Frontal cortex (tissue), 4 donors: Measurements from ENCODE around the gene TMEM145. TPM values are rescaled to one million over a fixed set of nuclear protein-coding genes. Genes with fewer than 3 reads are reported as not detected.
"Not testable (repeated sequence)": the region's sequence is repeated elsewhere in the genome, so short reads cannot be mapped to it uniquely, and the experiment has no call there.

Experiments
- DNase-seq, 2 donors: peaks; one replicate each; pipeline ENCODE4 v3.0.0; 2012; ENCODE audit warnings: low spot score in 2 of 2
- FAIRE-seq: peaks from 2 replicates; lab custom pipeline; 2012; peaks lifted over from hg19 to GRCh38; lab: Jason Lieb, UNC
- total RNA-seq: library from RNA; depleted of rRNA; stranded (reverse); fragments of >200 nt; gene quantifications from one replicate; pipeline ENCODE4 v1.2.3, GENCODE V29; 2014
- donor health status: control.
- donor health status: control.
- donor health status: control.

Gene TMEM145
- total RNA-seq, 1 donor from 2014 or later = 35.1 TPM

DNA sequence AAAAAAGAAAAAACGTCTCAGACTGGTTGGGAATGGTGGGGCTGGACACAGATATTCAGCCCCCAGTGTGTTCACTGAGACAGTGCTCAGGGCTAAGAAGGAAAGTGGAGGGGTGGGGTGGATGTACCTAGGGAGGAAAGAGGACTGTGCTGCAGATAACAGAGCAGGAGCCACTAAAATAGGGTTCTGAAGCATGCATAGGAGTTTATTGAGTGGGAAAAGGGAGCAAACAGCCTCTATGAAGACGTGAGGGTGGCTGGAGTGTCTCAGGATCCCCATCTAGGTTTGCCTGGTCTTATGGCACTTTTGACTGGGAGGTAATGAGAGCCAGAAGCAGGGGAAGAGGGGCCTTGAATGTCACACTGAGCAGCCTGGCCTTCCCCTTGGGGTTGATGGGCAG lies 15.7 kb downstream of the TMEM145 start:
- FAIRE-seq (no peak), DNase-seq (no peak)

DNA sequence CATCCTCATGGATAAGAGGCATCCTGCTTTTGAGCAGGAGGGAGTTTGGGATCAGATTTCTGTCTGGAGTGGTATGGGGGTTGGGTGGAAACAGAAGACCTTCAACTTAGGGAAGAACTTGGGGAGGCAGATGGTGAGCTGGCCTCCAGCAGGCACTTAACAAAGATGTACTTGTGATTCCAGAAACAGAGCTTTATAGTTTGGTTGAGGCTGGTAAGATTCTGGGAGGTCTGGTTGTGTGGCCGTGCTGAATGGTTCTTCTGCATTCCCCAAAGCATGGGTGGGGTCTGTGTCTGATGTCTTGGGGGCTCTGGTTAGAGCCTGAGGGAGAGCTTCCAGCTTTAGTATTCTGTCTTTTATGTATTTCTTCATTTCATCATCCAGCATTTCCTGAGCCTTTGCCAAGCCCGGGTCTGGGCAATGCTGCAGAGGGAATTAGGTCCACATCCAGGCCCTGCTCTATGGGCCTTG lies 17.2 kb downstream of the TMEM145 start:
- DNase-seq (no peak), FAIRE-seq (no peak)

DNA sequence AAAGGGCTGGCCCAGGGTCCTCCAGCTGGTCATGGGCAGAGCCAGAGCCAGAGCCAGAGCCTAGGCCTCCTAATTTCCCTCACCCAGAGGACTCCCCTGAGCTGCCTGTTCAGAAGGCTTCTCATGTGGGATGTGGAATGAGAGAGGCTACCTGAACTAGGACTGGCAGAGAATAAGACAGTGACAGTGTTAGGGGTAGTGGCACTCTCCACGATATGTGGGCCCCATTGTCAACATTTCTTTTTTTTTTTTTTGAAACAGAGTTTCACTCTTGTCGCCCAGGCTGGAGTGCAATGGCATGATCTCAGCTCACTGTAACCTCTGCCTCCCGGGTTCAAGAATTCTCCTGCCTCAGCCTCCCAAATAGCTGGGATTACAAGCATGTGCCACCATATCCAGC lies 18.2 kb downstream of the TMEM145 start:
- not testable (repeated sequence) for DNase-seq, FAIRE-seq

DNA sequence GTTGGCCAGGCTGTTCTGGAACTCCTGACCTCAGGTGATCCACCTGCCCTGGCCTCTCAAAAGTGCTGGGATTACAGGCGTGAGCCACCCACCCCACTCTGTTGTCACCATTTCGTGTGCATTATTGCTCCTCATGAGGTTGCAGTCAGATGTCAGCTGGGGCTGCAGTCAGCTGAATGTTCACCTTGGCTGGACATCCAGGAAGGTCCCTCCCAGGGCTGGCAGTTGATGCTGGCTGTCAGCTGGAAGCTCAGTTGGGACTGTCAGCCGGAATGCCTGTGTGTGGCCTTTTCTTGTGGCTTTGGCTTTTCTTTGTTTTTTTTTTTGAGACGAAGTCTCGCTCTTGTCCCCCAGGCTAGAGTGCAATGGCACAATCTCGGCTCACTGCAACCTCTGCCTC lies 18.9 kb downstream of the TMEM145 start:
- FAIRE-seq (no peak), DNase-seq (no peak)

DNA sequence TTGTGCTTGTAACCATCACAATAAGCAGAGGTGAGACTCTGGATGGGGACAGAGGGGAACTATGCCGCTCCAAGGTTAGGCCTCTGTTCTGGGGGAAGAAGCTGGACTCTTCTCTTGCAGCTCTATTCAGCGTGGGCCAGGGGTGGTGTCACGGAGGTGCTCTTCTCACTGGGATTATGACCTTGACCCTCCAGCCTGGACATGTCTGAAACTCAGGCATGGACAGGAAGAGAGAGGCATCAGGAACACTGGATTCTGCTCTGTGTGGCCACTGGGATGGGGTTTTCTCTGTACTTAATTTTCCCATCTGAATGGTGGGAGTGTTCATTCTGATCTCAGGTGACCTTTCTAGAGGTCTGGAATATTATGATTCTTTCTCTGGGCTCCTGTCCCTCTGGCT lies 19.9 kb downstream of the TMEM145 start:
- DNase-seq (no peak), FAIRE-seq (no peak)

DNA sequence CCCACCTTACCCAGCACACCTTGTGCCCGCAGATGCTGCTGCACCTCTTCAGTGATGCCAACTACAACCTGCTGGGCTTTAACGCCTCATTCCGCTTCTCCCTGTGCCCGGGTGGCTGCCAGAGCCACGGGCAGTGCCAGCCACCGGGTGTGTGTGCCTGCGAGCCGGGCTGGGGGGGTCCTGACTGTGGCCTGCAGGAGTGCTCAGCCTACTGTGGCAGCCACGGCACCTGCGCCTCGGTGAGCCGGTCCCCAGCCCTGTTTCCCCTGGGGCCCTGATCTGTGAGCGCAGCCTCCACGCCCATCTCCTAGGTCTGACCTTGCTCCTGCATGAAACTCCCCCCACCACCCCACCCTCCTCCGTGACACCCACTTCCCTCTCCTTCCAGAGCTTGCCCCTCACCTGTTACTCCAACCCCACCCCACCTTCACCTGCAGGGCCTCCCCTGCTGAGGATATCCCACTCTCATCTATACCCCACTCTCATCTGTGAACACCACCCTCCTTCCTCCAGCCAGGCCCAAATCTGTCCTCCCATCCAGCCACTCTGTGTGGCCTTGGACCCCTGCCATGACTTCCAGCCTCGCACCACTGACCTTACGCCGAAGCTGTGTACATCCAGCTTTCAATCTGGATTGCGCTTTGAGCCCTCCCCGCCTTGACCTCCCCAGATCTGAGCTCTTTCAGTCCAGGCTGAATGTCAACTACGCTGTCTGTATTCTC lies 21.0 kb downstream of the TMEM145 start:
- no peak for FAIRE-seq
- no peak for DNase-seq

DNA sequence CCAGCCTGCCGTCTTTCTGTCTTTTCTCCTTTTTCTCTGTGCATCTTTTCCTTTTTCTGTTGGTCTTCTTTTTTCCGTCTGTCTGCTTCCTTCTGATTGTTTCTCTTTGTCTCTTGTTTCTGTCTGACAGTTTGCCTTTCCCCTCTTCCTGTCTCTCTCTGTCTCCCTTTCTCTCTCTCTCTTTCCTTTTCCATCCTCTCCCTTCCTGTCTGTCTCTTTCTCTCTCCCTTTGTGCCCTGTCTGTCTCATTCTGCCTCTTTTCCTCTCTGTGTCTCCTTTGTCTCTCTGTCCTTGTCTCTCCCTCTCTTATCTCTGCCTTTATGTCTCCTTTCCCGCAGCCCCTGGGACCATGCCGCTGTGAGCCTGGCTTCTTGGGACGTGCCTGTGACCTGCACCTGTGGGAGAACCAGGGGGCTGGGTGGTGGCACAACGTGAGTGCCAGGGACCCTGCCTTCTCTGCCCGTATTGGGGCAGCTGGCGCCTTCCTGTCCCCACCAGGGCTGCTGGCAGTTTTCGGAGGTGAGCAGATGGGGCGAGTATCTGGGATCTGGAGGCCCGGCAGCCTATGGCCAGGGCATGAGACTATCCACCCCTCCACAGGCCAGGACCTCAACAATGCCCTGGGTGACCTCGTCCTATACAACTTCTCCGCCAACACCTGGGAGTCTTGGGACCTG lies 21.7 kb downstream of the TMEM145 start:
- DNase-seq (no peak), FAIRE-seq (no peak)

DNA sequence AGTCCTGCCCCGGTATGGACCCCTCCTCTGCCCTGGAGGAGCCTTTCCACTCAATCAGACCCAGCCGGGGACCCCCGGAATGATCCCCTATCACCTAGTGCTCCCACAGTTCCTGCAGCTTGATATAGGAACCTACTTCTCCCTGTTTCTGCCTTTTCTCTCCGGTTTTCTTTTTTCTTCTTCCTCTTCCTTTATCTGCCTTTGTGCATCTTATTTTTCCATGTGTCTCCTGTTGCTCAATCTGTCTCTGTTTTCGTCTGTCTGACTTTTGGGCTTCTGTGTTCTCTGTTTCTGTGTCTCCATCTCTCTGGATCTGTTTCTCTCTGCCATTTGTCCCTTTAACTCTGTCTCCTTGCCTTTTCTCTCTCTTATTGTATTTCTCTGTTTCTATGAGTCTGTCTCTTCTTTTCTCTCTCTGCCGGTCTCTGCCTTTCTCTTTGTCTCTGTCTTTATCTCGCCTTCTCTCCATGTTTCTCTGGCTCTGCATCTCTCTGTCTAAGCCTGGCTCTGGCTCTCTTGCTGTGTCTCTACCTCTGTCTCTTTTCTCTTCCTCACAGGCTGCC lies 22.3 kb downstream of the TMEM145 start:
- FAIRE-seq (no peak), DNase-seq (no peak)

DNA sequence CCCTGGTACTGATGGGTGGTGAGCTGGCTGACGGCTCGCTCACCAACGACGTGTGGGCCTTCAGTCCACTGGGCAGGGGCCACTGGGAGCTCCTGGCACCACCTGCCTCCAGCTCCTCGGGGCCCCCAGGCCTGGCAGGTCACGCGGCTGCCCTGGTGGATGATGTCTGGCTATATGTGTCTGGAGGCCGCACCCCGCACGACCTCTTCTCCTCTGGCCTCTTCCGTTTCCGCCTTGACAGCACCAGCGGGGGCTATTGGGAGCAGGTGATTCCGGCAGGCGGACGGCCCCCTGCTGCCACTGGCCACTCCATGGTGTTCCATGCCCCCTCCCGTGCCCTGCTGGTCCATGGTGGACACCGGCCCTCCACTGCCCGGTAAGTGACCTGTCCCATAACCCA lies 22.9 kb downstream of the TMEM145 start:
- FAIRE-seq (no peak), DNase-seq (no peak)

DNA sequence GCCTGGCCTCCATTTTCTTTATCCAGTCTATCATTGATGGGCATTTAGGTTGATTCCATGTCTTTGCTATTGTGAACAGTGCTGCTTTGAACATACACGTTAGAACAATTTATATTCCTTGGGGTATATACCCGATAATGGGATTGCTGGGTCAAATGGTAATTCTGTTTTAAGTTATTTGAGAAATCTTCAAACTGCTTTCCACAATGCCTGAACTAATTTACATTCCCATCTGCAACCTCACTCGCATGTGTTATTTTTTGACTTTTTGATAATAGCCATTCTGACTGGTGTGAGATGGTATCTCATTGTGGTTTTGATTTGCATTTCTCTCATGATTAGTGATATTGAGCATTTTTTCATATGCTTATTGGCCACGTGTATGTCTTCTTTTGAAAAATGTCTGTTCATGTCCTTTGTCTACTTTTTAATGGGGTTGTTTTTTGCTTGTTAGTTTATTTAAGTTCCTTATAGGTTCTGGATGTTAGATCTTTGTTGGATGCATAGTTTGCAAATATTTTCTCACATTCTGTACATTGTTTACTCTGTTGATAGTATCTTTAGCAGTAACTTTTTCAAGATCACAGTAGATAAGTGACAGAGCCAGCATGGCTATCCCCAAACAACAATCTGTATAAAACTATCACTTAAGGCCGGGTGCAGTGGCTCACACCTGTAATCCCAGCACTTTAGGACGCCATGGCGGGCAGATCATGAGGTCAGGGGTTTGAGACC lies 26.2 kb downstream of the TMEM145 start:
- not testable (repeated sequence) for DNase-seq, FAIRE-seq

DNA sequence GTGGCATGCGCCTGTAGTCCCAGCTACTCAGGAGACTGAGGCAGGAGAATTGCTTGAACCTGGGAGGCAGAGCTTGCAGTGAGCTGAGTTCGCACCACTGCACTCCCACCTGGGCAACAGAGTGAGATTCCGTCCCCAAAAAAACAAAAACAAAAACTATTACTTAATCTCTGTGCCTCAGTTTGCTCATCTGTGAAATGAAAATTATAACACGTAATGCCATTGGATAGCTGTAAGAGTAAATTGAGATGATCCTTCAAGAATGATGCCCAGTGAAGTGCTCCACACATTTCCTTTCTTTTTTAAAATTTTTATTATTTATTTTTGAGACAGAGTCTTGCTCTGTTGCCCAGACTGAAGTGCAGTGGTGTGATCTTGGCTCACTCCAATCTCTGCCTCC lies 26.8 kb downstream of the TMEM145 start:
- not testable (repeated sequence) for FAIRE-seq, DNase-seq

DNA sequence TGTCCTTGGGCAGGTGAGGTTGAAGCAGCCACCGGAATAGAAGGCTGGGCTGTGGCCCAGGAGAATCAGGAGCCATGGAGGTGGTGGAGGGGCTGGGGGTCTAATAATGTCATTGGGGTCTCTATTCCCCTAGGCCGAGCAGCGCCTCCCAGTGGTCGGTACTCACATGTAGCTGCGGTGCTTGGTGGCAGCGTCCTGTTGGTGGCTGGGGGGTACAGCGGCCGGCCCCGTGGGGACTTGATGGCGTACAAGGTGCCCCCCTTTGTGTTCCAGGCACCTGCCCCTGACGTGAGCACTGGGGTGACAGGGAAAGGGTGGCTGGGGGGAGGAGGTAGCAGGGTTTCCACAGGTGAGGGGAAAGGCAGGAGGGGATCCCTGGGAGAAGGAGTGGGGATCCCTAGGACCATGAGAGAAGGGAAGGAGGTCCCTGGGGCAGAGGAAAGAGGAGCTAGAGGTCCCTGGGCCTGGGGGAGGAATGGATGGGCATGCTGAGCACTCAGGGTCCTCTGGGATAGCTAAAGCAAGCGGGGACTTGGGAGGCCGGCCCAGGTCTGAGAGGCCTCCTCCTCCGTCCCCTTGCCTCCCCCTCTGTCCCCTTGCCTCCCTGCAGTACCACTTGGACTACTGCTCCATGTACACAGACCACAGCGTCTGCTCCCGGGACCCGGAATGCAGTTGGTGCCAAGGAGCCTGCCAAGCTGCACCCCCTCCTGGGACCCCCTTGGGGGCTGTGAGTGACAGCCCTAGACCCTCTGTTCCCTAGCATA lies 30.4 kb downstream of the TMEM145 start:
- DNase-seq = no peak
- no peak for FAIRE-seq

DNA sequence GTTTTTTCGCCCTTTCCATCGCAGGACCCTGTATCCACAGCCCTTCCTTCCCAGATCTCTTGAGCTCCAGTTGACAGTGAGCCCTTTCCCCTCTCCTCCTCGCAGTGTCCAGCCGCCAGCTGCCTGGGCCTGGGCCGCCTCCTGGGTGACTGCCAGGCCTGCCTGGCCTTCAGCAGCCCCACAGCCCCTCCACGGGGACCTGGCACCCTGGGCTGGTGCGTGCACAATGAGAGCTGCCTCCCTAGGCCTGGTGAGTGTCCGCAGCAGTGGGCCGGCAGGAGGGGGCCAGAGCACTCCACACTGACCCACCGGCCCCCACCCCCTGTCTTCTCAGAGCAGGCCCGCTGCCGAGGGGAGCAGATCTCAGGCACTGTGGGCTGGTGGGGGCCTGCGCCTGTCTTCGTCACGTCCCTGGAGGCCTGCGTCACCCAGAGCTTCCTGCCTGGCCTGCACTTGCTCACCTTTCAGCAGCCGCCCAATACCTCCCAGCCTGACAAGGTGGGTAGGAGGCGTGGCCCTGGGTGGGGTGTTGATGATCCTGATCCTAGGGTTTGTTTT lies 31.3 kb downstream of the TMEM145 start:
- FAIRE-seq = no peak
- no peak for DNase-seq

DNA sequence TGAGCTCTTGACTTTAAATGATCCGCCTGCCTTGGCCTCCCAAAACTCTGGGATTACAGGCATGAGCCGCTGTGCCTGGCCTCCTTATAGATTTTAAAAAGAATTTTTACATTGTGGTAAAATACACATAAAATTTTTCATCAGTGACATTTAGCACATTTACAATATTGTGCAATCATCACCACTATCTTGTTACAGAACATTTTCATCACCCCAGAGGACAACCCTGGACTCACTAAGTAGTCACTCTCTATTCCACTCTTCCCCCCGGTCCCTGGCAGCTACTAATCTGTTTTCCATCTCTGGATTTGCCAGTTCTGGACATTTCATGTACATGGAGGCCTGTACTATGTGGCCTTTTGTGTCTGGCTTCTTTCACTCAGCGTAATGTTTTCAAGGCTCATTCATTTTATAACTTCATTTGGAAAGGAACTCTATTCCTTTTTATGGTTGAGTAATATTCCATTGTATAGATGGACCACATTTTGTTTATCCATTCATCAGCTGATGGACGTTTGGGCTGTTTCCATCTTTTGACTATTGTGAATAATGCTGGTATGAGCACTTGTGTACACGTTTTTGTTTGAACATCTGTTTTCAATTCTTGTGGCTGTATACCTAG lies 32.2 kb downstream of the TMEM145 start:
- FAIRE-seq (no peak), DNase-seq (no peak)

DNA sequence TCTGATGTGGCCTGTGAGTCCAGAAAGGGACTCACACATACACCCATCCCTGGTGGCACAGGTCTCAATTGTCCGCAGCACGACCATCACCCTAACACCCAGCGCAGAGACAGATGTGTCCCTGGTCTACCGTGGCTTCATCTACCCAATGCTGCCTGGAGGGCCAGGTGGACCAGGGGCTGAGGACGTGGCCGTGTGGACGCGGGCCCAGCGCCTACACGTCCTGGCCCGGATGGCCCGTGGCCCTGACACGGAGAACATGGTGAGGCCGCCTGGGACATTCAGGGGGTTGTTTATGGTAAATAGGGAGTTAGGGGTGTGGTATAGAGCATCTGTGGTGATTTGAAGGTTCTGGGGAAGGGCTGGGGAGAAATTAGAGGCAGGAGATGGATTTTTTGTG lies 35.1 kb downstream of the TMEM145 start:
- FAIRE-seq (no peak), DNase-seq (no peak)

DNA sequence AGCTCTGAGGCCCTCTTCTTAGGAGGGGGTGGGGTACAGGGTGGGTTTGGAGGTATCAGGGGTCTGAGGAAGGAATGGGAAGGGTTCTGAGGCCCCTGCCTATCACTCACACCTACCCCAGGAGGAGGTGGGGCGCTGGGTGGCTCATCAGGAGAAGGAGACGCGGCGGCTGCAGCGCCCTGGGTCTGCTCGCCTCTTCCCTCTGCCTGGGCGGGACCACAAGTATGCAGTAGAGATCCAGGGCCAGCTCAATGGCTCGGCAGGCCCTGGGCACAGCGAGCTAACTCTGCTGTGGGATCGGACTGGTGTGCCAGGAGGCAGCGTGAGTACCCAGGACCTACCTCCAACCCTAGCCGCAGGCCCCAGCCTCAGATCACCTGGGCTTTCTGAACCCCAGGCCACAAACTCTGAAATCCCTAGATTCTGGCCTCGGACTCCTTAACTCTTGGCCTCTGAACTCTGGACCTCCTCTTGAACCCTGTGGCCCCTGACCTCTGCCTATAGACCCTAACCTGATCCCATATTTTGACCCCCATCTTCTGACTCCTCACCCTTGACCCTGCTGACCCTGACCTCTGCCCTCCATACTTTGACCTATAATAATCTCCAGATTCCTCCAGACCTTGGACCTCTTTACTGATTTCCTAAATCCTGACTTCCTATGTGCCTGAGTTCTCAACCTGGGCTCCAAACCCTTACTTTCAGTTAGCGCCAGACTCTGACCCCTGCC lies 36.4 kb downstream of the TMEM145 start:
- FAIRE-seq = no peak

DNA sequence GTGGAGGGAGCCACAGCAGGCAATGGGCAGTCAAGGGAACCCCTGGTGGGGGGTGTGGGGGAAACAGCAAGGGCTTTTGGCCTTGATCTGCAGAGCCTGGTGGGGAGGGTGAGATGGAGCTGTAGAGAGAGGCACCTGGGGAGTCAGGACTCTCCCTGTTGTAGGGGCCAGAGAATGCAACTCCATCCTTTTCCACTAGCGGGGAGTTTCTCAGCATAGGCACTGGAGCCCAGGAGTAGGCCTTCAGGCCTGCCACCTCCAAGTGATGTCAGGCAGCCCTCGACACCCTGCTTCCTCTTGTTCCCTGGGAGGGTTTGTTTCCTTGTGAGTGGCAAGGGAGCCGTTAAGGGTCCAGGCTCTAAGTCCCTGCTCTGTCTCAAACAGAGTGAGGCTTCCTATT lies 37.3 kb downstream of the TMEM145 start:
- FAIRE-seq (no peak), DNase-seq (no peak)

More for the DNA sequence above, 36.4 kb downstream of the TMEM145 start:
- DNase-seq = no peak

DNA sequence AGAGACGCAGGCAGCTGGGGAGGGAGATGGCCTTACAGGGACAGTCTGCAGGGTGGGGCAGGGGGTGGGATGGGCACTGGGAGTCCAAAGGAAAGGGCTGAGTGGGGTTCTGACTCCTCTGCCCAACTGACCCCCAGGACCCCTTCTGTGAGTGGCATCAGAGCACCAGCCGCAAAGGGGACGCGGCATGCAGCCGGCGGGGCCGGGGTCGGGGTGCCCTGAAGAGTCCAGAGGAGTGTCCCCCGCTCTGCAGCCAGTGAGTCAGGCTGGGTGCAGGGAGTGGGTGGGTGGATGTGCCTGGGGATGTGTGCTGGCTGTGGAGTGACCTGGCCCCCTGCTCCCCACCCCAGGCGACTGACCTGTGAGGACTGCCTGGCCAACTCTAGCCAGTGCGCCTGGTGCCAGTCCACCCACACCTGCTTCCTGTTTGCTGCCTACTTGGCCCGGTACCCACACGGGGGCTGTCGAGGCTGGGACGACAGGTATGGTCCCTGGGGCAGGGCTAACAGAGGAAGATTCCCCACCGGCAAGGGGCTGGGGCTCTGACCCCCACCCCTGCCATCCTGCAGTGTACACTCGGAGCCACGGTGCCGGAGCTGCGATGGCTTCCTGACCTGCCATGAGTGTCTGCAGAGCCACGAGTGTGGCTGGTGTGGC lies 38.1 kb downstream of the TMEM145 start:
- FAIRE-seq (no peak), DNase-seq (no peak)
